ENCODE results near the gene GDPD4. TPM values are rescaled to one million over a fixed set of nuclear protein-coding genes. Genes with fewer than 3 reads are reported as not detected.
A peak's percentile ranks its signal among the peaks of the same experiment; 100 is the strongest.

The GDPD4 gene
- total RNA-seq, 1 donor from 2014 or later: not detected

DNA sequence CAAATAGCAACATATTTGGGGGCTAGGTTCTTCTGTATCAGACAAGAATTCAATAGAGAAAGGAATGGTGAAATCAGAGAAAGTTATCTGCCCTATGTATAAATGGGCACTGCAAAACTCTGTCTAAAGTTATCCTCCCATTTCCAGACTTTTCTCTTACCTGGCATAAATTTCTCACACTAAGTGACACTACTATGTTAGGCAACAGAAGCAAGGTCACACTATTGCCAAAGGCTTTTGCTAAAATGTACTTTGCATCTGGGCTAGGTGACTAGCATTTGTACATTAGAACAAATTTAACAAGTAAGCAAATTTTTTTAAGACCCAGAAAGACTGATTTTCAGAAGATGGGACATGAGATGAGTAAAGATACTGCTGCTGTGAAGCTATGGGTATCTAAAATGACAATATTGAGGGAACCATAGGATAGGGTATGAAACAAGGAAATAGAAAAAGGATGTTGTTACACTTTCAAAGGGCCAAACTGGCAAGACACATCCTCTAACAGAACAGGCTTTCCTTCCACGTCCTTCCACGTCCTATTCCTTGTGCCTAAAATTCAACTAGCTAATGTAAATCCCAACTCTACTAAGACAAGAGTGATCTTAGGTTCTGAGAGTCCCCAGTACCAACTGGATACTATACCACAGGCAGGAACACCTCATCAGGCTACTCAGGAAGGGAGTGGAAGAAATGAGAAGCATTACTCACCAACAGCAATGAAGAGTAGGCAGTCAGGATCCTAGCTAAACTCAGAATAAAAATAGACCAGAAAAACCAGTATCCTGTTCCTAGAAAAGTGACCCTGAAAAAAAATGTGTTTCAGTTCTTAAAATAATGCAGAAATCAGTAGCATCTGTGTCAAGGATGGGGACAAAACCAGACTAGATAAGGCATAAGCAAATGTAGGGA, 22.6 kb downstream of the GDPD4 start:
- Mint-ChIP-seq H3K27ac (ENCODE audit: unreplicated experiment) (peak overlapping the region; percentile 95), H3K4me1 (ENCODE audit: unreplicated experiment) (peaks cover 15% of the 10 kb centered on the region), H3K27me3 (ENCODE audit: unreplicated experiment) (no peaks in the 10 kb centered on the region), H3K36me3 (ENCODE audit: low read depth, unreplicated experiment) (no peaks in the 10 kb centered on the region), H3K9me3 (ENCODE audit: unreplicated experiment) (no peaks in the 10 kb centered on the region), H3K4me3 (ENCODE audit: unreplicated experiment) (no peak overlapping the region)
- TF ChIP-seq, protein P1, sequence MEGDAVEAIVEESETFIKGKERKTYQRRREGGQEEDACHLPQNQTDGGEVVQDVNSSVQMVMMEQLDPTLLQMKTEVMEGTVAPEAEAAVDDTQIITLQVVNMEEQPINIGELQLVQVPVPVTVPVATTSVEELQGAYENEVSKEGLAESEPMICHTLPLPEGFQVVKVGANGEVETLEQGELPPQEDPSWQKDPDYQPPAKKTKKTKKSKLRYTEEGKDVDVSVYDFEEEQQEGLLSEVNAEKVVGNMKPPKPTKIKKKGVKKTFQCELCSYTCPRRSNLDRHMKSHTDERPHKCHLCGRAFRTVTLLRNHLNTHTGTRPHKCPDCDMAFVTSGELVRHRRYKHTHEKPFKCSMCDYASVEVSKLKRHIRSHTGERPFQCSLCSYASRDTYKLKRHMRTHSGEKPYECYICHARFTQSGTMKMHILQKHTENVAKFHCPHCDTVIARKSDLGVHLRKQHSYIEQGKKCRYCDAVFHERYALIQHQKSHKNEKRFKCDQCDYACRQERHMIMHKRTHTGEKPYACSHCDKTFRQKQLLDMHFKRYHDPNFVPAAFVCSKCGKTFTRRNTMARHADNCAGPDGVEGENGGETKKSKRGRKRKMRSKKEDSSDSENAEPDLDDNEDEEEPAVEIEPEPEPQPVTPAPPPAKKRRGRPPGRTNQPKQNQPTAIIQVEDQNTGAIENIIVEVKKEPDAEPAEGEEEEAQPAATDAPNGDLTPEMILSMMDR (IDR thresholded peaks at IDR 0.05; ENCODE audit: unreplicated experiment): no peak
- DNase-seq (ENCODE audit: low spot score): peak; percentile 4

DNA sequence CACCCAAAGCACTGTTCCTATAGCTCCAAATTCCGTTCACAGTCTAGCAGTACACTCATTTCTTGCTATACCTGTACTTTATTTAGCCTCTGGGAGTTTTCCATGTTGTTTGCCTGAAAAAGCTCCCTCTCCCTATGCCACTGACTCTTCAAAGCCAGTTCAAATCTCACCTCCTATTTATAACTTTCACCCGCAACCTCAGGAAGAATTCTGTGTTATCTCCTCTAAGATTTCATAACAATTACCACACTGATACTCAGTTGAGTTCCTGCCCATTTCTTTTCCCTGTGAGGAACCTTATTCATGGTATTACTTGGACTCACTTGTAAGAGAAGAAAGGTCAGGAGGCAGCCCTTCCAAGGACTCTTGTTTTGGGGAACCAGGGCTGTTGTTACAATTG, 25.2 kb downstream of the GDPD4 start:
- TF ChIP-seq, protein P1 (IDR thresholded peaks at IDR 0.05; ENCODE audit: unreplicated experiment): no peak
- Mint-ChIP-seq H3K27ac (ENCODE audit: unreplicated experiment) (no peak overlapping the region), H3K4me3 (ENCODE audit: unreplicated experiment) (no peak overlapping the region), H3K4me1 (ENCODE audit: unreplicated experiment) (peaks cover 15% of the 10 kb centered on the region), H3K27me3 (ENCODE audit: unreplicated experiment) (no peaks in the 10 kb centered on the region), H3K36me3 (ENCODE audit: low read depth, unreplicated experiment) (no peaks in the 10 kb centered on the region), H3K9me3 (ENCODE audit: unreplicated experiment) (no peaks in the 10 kb centered on the region)
- no peak for DNase-seq (ENCODE audit: low spot score)

DNA sequence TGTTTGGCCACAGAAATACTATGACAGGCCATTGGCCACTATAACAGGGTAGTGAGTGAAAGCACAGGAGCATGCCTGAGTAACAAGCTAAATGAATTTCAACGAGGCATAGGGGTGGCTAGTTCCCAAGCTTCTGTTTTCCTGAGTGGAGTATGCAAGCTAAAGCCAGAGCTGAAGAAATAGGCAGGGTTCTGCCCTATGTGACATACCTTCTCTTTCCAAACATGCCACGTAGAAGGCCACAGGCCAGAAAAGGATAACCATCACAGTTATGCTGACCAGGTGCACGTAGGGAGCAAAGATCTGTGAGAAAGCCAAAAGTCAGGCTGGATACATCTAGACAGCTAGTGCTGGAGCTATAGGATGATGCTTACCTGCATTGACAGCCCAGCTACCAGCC, 30.6 kb downstream of the GDPD4 start:
- Mint-ChIP-seq H3K36me3 (ENCODE audit: low read depth, unreplicated experiment) (no peaks in the 10 kb centered on the region), H3K4me3 (ENCODE audit: unreplicated experiment) (no peak overlapping the region), H3K27me3 (ENCODE audit: unreplicated experiment) (no peaks in the 10 kb centered on the region), H3K9me3 (ENCODE audit: unreplicated experiment) (no peaks in the 10 kb centered on the region), H3K27ac (ENCODE audit: unreplicated experiment) (no peak overlapping the region), H3K4me1 (ENCODE audit: unreplicated experiment) (peaks cover 7% of the 10 kb centered on the region)
- TF ChIP-seq, protein P1 (IDR thresholded peaks at IDR 0.05; ENCODE audit: unreplicated experiment): no peak
- no peak for DNase-seq (ENCODE audit: low spot score)

DNA sequence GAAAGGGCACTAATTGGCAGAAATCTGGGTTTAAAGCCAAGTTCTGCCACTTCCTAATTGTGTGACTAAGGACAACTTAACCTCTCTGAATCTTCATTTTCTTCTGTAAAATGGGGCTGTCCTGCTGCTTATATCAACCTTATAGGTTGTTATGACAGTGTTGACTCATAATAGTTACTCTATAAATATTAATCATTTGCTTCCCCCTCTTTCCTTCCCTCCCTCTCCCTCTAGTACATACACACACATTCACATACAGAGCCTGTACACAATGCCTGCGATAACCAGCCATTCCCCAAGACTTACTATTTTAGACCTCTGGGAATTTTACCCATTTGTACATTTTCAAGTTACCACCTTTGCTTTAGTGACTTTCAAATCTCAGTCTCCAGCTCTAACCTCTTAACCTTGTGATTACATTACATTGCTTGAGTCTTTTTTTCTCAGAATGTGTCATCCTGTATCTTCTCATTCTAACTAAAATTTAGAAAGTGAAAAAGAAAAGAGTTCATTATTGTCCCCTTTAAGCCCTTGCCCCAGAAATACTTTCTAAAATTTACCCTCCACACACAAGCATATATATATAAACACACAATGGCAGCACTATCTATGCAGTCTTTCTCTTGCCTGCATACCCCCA, 31.9 kb downstream of the GDPD4 start:
- H3K27me3 Mint-ChIP-seq (ENCODE audit: unreplicated experiment): no peaks in the 10 kb centered on the region
- H3K9me3 Mint-ChIP-seq (ENCODE audit: unreplicated experiment): no peaks in the 10 kb centered on the region
- H3K27ac Mint-ChIP-seq (ENCODE audit: unreplicated experiment): no peak overlapping the region
- H3K36me3 Mint-ChIP-seq (ENCODE audit: low read depth, unreplicated experiment): no peaks in the 10 kb centered on the region
- peaks cover 7% of the 10 kb centered on the region for H3K4me1 Mint-ChIP-seq (ENCODE audit: unreplicated experiment)
- no peak for DNase-seq (ENCODE audit: low spot score)
- TF ChIP-seq, protein P1 (IDR thresholded peaks at IDR 0.05; ENCODE audit: unreplicated experiment): no peak
- H3K4me3 Mint-ChIP-seq (ENCODE audit: unreplicated experiment): no peak overlapping the region

DNA sequence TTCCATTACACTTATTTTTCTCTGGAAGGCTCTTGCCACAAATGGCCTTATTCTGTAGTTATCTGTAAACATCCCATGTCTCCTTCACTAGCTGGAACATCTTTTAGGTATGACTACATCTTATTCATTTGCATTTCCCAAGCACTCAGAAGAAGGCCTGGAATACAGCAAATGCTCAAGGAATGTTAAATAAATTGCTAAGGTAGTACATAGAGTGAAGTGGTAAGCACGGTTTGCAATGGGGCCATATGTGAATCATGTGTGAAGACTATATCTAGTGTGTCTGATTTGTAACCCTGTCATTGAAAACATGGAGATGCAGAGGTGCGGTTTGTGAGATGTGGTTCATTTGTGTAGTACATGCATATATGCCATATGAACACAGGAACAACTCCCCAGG, 33.5 kb downstream of the GDPD4 start:
- H3K9me3 Mint-ChIP-seq (ENCODE audit: unreplicated experiment): no peaks in the 10 kb centered on the region
- H3K4me1 Mint-ChIP-seq (ENCODE audit: unreplicated experiment): peaks cover 7% of the 10 kb centered on the region
- no peak overlapping the region for H3K27ac Mint-ChIP-seq (ENCODE audit: unreplicated experiment)
- no peak overlapping the region for H3K4me3 Mint-ChIP-seq (ENCODE audit: unreplicated experiment)
- DNase-seq (ENCODE audit: low spot score): no peak
- TF ChIP-seq, protein P1 (IDR thresholded peaks at IDR 0.05; ENCODE audit: unreplicated experiment): no peak
- H3K36me3 Mint-ChIP-seq (ENCODE audit: low read depth, unreplicated experiment): no peaks in the 10 kb centered on the region
- H3K27me3 Mint-ChIP-seq (ENCODE audit: unreplicated experiment): no peaks in the 10 kb centered on the region
